ENCODE data around the gene SFMBT1. TPM values are rescaled to one million over a fixed set of nuclear protein-coding genes. Genes with fewer than 3 reads are reported as not detected.
A peak's percentile ranks its signal among the peaks of the same experiment; 100 is the strongest.
"Not testable (repeated sequence)": the region's sequence is repeated elsewhere in the genome, so short reads cannot be mapped to it uniquely, and the experiment has no call there.

SFMBT1 gene
- total and polyA plus RNA-seq, 9 of the 15 experiments (the other 6 are each of a cell fraction or from before 2014, with no cell fraction given): 0.76 to 6.6 (median 3.6) TPM

- H3K4me2 ChIP-seq (ENCODE audit: insufficient read depth, low read length); H3K27ac ChIP-seq (ENCODE audit: extremely low read depth, low read depth, low read length); ATAC-seq; CTCF ChIA-PET (ENCODE audit: low intra/inter-chr PET ratio); H3K4me1 ChIP-seq (replicated peaks in 1 of 2; ENCODE audit: control insufficient read depth in 2 of 2, insufficient read depth in 2 of 2, low read length in 2 of 2); H3K79me2 ChIP-seq (ENCODE audit: control insufficient read depth, insufficient read depth, low read length); POLR2A ChIA-PET; in situ Hi-C loops (cut with MboI); BruUV-seq (replicated peaks); H3K9me3 ChIP-seq (replicated peaks; ENCODE audit: control insufficient read depth, insufficient read depth, low read depth, low read length); H4K20me1 ChIP-seq (replicated peaks; ENCODE audit: control insufficient read depth, insufficient read depth, low read length); FAIRE-seq; H3K9me1 ChIP-seq (ENCODE audit: control insufficient read depth, insufficient read depth, low read length); H3K4me3 ChIP-seq; H3K9ac ChIP-seq (ENCODE audit: insufficient read depth in 1 of 2, low read depth in 2 of 2, low read length in 2 of 2); H3K27me3 ChIP-seq (ENCODE audit: control insufficient read depth in 2 of 2, insufficient read depth in 2 of 2, low read length in 2 of 2); DNase-seq (ENCODE audit: extremely low read depth in 1 of 4, low spot score in 3 of 4); H2AFZ ChIP-seq (ENCODE audit: low read depth, low read length); intact Hi-C loops (cut with micrococcal nuclease); H3K36me3 ChIP-seq (ENCODE audit: control insufficient read depth, insufficient read depth, low read length): not testable (repeated sequence)
- peak; percentile 84 for TF ChIP-seq ZNF121 (CRISPR knock-in tag; conservative IDR thresholded peaks at IDR 0.05)
- WGBS (ENCODE audit: insufficient coverage, low coverage, missing lambda C conversion rate): 16% methylated on average over 6 of the region's 7 CpGs
These were observed 8.4 kb upstream of the SFMBT1 start for GRCh38 chr3:53054233-53054632.

DNA sequence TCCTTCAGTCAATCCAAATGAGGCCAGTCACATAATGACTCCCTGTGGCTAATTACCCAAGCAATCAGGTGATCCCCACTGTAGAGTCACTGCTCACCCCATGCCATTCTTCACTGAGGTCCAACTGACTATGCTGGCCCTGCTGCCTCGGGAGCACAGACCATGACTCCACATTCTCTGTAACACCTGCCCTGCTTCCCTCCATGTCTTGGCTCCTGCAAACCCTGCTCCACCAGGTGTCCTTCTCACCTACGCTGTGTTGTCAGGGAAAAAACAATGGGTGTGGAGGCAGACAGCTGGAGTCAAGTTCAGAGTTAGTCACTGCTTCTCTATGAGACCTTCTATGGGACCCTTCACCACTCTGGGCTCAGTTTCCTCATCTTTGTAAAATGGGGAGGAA, 6.1 kb upstream of the SFMBT1 start:
- in situ Hi-C loops (cut with MboI) (no loop called here), intact Hi-C loops (cut with micrococcal nuclease) (no loop called here)
- no peak for ATAC-seq
- Histone ChIP-seq H3K4me1 (replicated peaks in 1 of 2; ENCODE audit: control insufficient read depth in 2 of 2, insufficient read depth in 2 of 2, low read length in 2 of 2) (peaks cover under 1 to 3% of the 10 kb centered on the region in 2 experiments; a peak in 4 of 5 replicates), H3K27me3 (ENCODE audit: control insufficient read depth in 2 of 2, insufficient read depth in 2 of 2, low read length in 2 of 2) (no peaks in the 10 kb centered on the region), H2AFZ (ENCODE audit: low read depth, low read length) (no peak overlapping the region), H4K20me1 (replicated peaks; ENCODE audit: control insufficient read depth, insufficient read depth, low read length) (no peaks in the 10 kb centered on the region), H3K9ac (ENCODE audit: insufficient read depth in 1 of 2, low read depth in 2 of 2, low read length in 2 of 2) (no peak overlapping the region), H3K9me3 (replicated peaks; ENCODE audit: control insufficient read depth, insufficient read depth, low read depth, low read length) (no peaks in the 10 kb centered on the region), H3K4me3 (no peak overlapping the region), H3K9me1 (ENCODE audit: control insufficient read depth, insufficient read depth, low read length) (no peaks in the 10 kb centered on the region), H3K27ac (ENCODE audit: extremely low read depth, low read depth, low read length) (no peak overlapping the region), H3K4me2 (ENCODE audit: insufficient read depth, low read length) (no peak overlapping the region), H3K79me2 (ENCODE audit: control insufficient read depth, insufficient read depth, low read length) (no peaks in the 10 kb centered on the region), H3K36me3 (ENCODE audit: control insufficient read depth, insufficient read depth, low read length) (no peaks in the 10 kb centered on the region)
- 10% methylated on average over 2 of the region's 2 CpGs for WGBS (ENCODE audit: insufficient coverage, low coverage, missing lambda C conversion rate)
- ChIA-PET POLR2A (no interaction called here), CTCF (ENCODE audit: low intra/inter-chr PET ratio) (no interaction called here)
- no peak for FAIRE-seq
- no peak for DNase-seq (ENCODE audit: extremely low read depth in 1 of 4, low spot score in 3 of 4)
- no TSS peak for BruUV-seq (replicated peaks)
- no peak for TF ChIP-seq HDAC2 (IDR thresholded peaks at IDR 0.05)
- TF ChIP-seq ARHGAP35 (IDR thresholded peaks at IDR 0.05; ENCODE audit: partially characterized antibody): no peak
- no peak for TF ChIP-seq NFRKB (IDR thresholded peaks at IDR 0.05; ENCODE audit: low read depth)
- no peak for TF ChIP-seq ZNF584 (CRISPR knock-in tag; IDR thresholded peaks at IDR 0.05; ENCODE audit: low read depth)
- no peak for TF ChIP-seq SETDB1 (IDR thresholded peaks at IDR 0.05; ENCODE audit: low read length)
- no peak for TF ChIP-seq CEBPG (CRISPR knock-in tag; IDR thresholded peaks at IDR 0.05)
- no peak for TF ChIP-seq CEBPG (tag; conservative IDR thresholded peaks at IDR 0.05 in 1 of 2, IDR thresholded peaks at IDR 0.05 in 1 of 2)
- no peak for TF ChIP-seq VEZF1 (CRISPR knock-in tag; IDR thresholded peaks at IDR 0.05)
- TF ChIP-seq, protein P1, sequence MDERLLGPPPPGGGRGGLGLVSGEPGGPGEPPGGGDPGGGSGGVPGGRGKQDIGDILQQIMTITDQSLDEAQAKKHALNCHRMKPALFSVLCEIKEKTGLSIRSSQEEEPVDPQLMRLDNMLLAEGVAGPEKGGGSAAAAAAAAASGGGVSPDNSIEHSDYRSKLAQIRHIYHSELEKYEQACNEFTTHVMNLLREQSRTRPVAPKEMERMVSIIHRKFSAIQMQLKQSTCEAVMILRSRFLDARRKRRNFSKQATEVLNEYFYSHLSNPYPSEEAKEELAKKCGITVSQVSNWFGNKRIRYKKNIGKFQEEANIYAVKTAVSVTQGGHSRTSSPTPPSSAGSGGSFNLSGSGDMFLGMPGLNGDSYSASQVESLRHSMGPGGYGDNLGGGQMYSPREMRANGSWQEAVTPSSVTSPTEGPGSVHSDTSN (CRISPR knock-in tag; IDR thresholded peaks at IDR 0.05; ENCODE audit: low read depth): no peak
- TF ChIP-seq, protein P1 (tag; conservative IDR thresholded peaks at IDR 0.05; ENCODE audit: low read depth): no peak
- TF ChIP-seq HMG20B (CRISPR knock-in tag; IDR thresholded peaks at IDR 0.05): no peak
- TF ChIP-seq ATF1 (CRISPR knock-in tag; IDR thresholded peaks at IDR 0.05): no peak
- no peak for TF ChIP-seq ATF1 (tag; IDR thresholded peaks at IDR 0.05)
- no peak for TF ChIP-seq ZNF766 (CRISPR knock-in tag; conservative IDR thresholded peaks at IDR 0.05)

Measured in K562 (cell line).